HG03432 (cell line): ENCODE data around the gene POLK.
"Not testable (repeated sequence)": the region's sequence is repeated elsewhere in the genome, so short reads cannot be mapped to it uniquely, and the experiment has no call there.

Source experiments
- ATAC-seq: cut with Tn5 transposase; IDR thresholded peaks from one replicate; pipeline ENCODE4 v1.9.1; 2021; ENCODE audit warnings: mild to moderate bottlenecking, moderate library complexity; ENCODE audit not compliant: unreplicated experiment

POLK gene

GRCh38 chr5:75546830-75547229, 35.1 kb downstream of the POLK start:
- no peak for ATAC-seq

GRCh38 chr5:75547812-75548211, 36.1 kb downstream of the POLK start:
- ATAC-seq = no peak

GRCh38 chr5:75550597-75550996, 38.9 kb downstream of the POLK start:
- ATAC-seq = no peak

- ATAC-seq = no peak
Observed at GRCh38 chr5:75551471-75551870, 39.8 kb downstream of the POLK start.

- no peak for ATAC-seq
Observed at GRCh38 chr5:75552764-75553163, 41.1 kb downstream of the POLK start.

GRCh38 chr5:75553358-75553757, 41.7 kb downstream of the POLK start:
- ATAC-seq = no peak

- ATAC-seq = no peak
Observed at GRCh38 chr5:75558221-75558620, 46.5 kb downstream of the POLK start.

GRCh38 chr5:75558981-75559632, 47.4 kb downstream of the POLK start:
- ATAC-seq = no peak

GRCh38 chr5:75560655-75561054, 49.0 kb downstream of the POLK start:
- ATAC-seq = not testable (repeated sequence)

- ATAC-seq = peak; percentile 3
Observed at GRCh38 chr5:75565991-75566709, 54.5 kb downstream of the POLK start.

- ATAC-seq = peak; percentile 90
Observed at GRCh38 chr5:75566710-75567309, 55.1 kb downstream of the POLK start.

- peak; percentile 51 for ATAC-seq
Observed at GRCh38 chr5:75567710-75568109, 56.0 kb downstream of the POLK start.

- ATAC-seq = no peak
Observed at GRCh38 chr5:75568202-75568601, 56.5 kb downstream of the POLK start.

GRCh38 chr5:75571547-75571946, 59.9 kb downstream of the POLK start:
- ATAC-seq = no peak

- peak; percentile 17 for ATAC-seq
Observed at GRCh38 chr5:75574791-75575190, 63.1 kb downstream of the POLK start.

- ATAC-seq = not testable (repeated sequence)
Observed at GRCh38 chr5:75578280-75578679, 66.6 kb downstream of the POLK start.

GRCh38 chr5:75584641-75585040, 73.0 kb downstream of the POLK start:
- ATAC-seq = no peak

- ATAC-seq = no peak
Observed at GRCh38 chr5:75588666-75589065, 77.0 kb downstream of the POLK start.

- ATAC-seq = no peak
Observed at GRCh38 chr5:75600535-75600934, 88.8 kb downstream of the POLK start.

GRCh38 chr5:75601567-75601966, 89.9 kb downstream of the POLK start:
- ATAC-seq = no peak

- ATAC-seq = no peak
Observed at GRCh38 chr5:75601996-75602395, 90.3 kb downstream of the POLK start.

GRCh38 chr5:75603371-75603770, 91.7 kb downstream of the POLK start:
- no peak for ATAC-seq
